HCT116 (cell line): Measurements from ENCODE around the gene AGPS. TPM values are rescaled to one million over a fixed set of nuclear protein-coding genes. Genes with fewer than 3 reads are reported as not detected.

Source experiments
- ATAC-seq: fragments of 200-7000 bp; cut with Tn5 transposase; 2 replicates; pipeline ENCODE4 v1.9.1; 2020; ENCODE audit warnings: mild to moderate bottlenecking, moderate library complexity
- BruUV-seq: library from RNA; stranded (reverse); fragments of 400-500 nt; replicated peaks from 2 replicates; lab custom pipeline; 2021; lab: Mats Ljungman, UMichigan
- CTCF ChIA-PET: fragments of 300-600 bp; sonication (Branson Sonifier 250); formaldehyde crosslinking; loops from one replicate; lab custom pipeline; 2021; ENCODE audit warnings: antibody characterized with exemption; lab: Charles Lee
- POLR2A ChIA-PET: fragments of 300-600, 350-600 bp; sonication (Branson Sonifier 250); formaldehyde crosslinking; loops from one replicate; lab custom pipeline; 2021; ENCODE audit warnings: antibody characterized with exemption; lab: Charles Lee
- RAD21 ChIA-PET, 2 experiments: fragments of 300-600 bp; sonication (Branson Sonifier 250); formaldehyde crosslinking; loops; one replicate each; lab custom pipeline; 2023; ENCODE audit warnings: low total read pairs in 2 of 2; ENCODE audit not compliant: uncharacterized antibody in 2 of 2, unreplicated experiment in 2 of 2, low non-redundant PET in 1 of 2; lab: Charles Lee
- DNase-seq: peaks from one replicate; pipeline ENCODE4 v3.0.0-alpha.2; 2010; ENCODE audit warnings: low read depth, low spot score
- H2AFZ ChIP-seq: fragments of 200-600 bp; shearing (Covaris generic), sonication (generic); 2 replicates; pipeline ENCODE4 v1.6.1; 2017; ENCODE audit warnings: low read depth, mixed run types, mixed read lengths, antibody characterized with exemption, low read length; ENCODE audit not compliant: poor library complexity, severe bottlenecking
- H3K27ac ChIP-seq: 2 replicates; pipeline ENCODE4 v1.5.1; 2012; ENCODE audit warnings: low read depth, low read length
- H3K27me3 ChIP-seq: fragments of 200-600 bp; sonication (generic); 2 replicates; pipeline ENCODE4 v1.6.1; 2016; ENCODE audit warnings: mixed run types, low read length, mixed read lengths; ENCODE audit not compliant: insufficient read depth
- H3K36me3 ChIP-seq, 2 experiments: fragments of 200-500 bp in 1 of 2; fragments of 200-600 bp in 1 of 2; sonication (Bioruptor generic) in 1 of 2; sonication (generic) in 1 of 2; 2 replicates each; pipeline versions ENCODE4 v1.5.1 to v1.6.1; 2014 to 2016; ENCODE audit warnings: low read length in 2 of 2, inconsistent platforms in 1 of 2, mixed read lengths in 1 of 2, mixed run types in 1 of 2; ENCODE audit not compliant: insufficient read depth in 2 of 2, control insufficient read depth in 1 of 2
- H3K4me1 ChIP-seq, 2 experiments: fragments of 200-600 bp in 1 of 2; sonication (generic) in 1 of 2; 2 replicates each; pipeline versions ENCODE4 v1.5.1 to v1.6.1; 2012 to 2017; ENCODE audit warnings: low read length in 2 of 2, inconsistent platforms in 1 of 2, mild to moderate bottlenecking in 1 of 2, mixed read lengths in 1 of 2, mixed run types in 1 of 2, moderate library complexity in 1 of 2; ENCODE audit not compliant: insufficient read depth in 2 of 2, control insufficient read depth in 1 of 2
- H3K4me2 ChIP-seq: fragments of 200-600 bp; sonication (generic); 2 replicates; pipeline ENCODE4 v1.6.1; 2017; ENCODE audit warnings: mixed run types, low read length, mixed read lengths
- H3K4me3 ChIP-seq, 2 experiments: fragments of 200-600 bp in 1 of 2; sonication (generic) in 1 of 2; replicated peaks in 1 of 2; 2 replicates each; pipeline ENCODE4 v1.5.1; 2011 to 2016; ENCODE audit warnings: low read length in 2 of 2, control low read depth in 1 of 2, low read depth in 1 of 2, mild to moderate bottlenecking in 1 of 2, mixed read lengths in 1 of 2, mixed run types in 1 of 2
- H3K79me2 ChIP-seq: fragments of 200-600 bp; sonication (generic); 2 replicates; pipeline ENCODE4 v1.6.1; 2017; ENCODE audit warnings: mild to moderate bottlenecking, mixed run types, low read length, moderate library complexity, mixed read lengths; ENCODE audit not compliant: insufficient read depth
- H3K9ac ChIP-seq: fragments of 200-600 bp; sonication (generic); 2 replicates; pipeline ENCODE4 v1.6.1; 2016; ENCODE audit warnings: low read length, mixed read lengths
- H3K9me2 ChIP-seq: fragments of 200-600 bp; sonication (generic), shearing (Covaris generic); 2 replicates; pipeline ENCODE4 v1.6.1; 2017; ENCODE audit warnings: mixed run types, mild to moderate bottlenecking, moderate library complexity; ENCODE audit not compliant: insufficient read depth
- H3K9me3 ChIP-seq, 2 experiments: fragments of 200-500 bp in 1 of 2; fragments of 200-600 bp in 1 of 2; sonication (Bioruptor generic) in 1 of 2; sonication (generic) in 1 of 2; 2 replicates each; pipeline ENCODE4 v1.6.1; 2014 to 2017; ENCODE audit warnings: low read length in 2 of 2, mixed read lengths in 2 of 2, inconsistent platforms in 1 of 2, low read depth in 1 of 2, mild to moderate bottlenecking in 1 of 2, mixed run types in 1 of 2, moderate library complexity in 1 of 2; ENCODE audit not compliant: control insufficient read depth in 1 of 2, insufficient read depth in 1 of 2
- H4K20me1 ChIP-seq: fragments of 200-600 bp; sonication (generic), shearing (Covaris generic); 2 replicates; pipeline ENCODE4 v1.6.1; 2017; ENCODE audit warnings: mixed run types, mild to moderate bottlenecking, moderate library complexity; ENCODE audit not compliant: insufficient read depth
- ATF3 ChIP-seq: IDR thresholded peaks from 2 replicates; pipeline ENCODE4 v1.6.1; 2012
- CEBPB ChIP-seq: IDR thresholded peaks from 2 replicates; pipeline ENCODE4 v1.6.1; 2012; ENCODE audit warnings: low read depth
- CTCF ChIP-seq, 3 experiments: fragments of 200-600 bp in 1 of 3; sonication (generic) in 1 of 3; IDR thresholded peaks in 2 of 3; conservative IDR thresholded peaks in 1 of 3; 2 replicates each; pipeline ENCODE4 v1.5.1; 2012 to 2017; ENCODE audit warnings: low read depth in 2 of 3, low read length in 2 of 3, antibody characterized with exemption in 1 of 3, borderline replicate concordance in 1 of 3, control low read depth in 1 of 3, mild to moderate bottlenecking in 1 of 3, mixed read lengths in 1 of 3, mixed run types in 1 of 3, moderate library complexity in 1 of 3; ENCODE audit not compliant: insufficient read depth in 1 of 3
- ELF1 ChIP-seq: IDR thresholded peaks from 2 replicates; pipeline ENCODE4 v1.6.1; 2012; ENCODE audit warnings: low read depth, borderline replicate concordance
- EZH2 ChIP-seq: fragments of 200-600 bp; sonication (generic); IDR thresholded peaks from 2 replicates; pipeline ENCODE4 v1.6.1; 2017; ENCODE audit warnings: antibody characterized with exemption, mixed run types
- EZH2phosphoT487 ChIP-seq: fragments of 200-600 bp; IDR thresholded peaks from 2 replicates; pipeline ENCODE4 v1.6.1; 2018; ENCODE audit warnings: antibody characterized with exemption, borderline replicate concordance
- FOSL1 ChIP-seq: IDR thresholded peaks from 2 replicates; pipeline ENCODE4 v1.6.1; 2012; ENCODE audit warnings: low read depth
- POLR2A ChIP-seq: IDR thresholded peaks from 2 replicates; pipeline ENCODE4 v1.7.0; 2011; ENCODE audit warnings: borderline replicate concordance; ENCODE audit not compliant: insufficient read depth, insufficient read length; ENCODE audit errors: extremely low read depth
- POLR2AphosphoS5 ChIP-seq: IDR thresholded peaks from 2 replicates; pipeline ENCODE4 v1.6.1; 2011; ENCODE audit warnings: mild to moderate bottlenecking, low read depth, low read length, moderate library complexity
- SIN3A ChIP-seq: IDR thresholded peaks from 2 replicates; pipeline ENCODE4 v1.6.1; 2012; ENCODE audit warnings: low read depth
- SP1 ChIP-seq: IDR thresholded peaks from 2 replicates; pipeline ENCODE4 v1.6.1; 2012; ENCODE audit warnings: low read depth
- TCF7L2 ChIP-seq: IDR thresholded peaks from 2 replicates; pipeline ENCODE4 v1.7.0; 2011; ENCODE audit warnings: borderline replicate concordance, inconsistent platforms; ENCODE audit not compliant: insufficient read depth, insufficient read length; ENCODE audit errors: extremely low read depth
- YY1 ChIP-seq: IDR thresholded peaks from 2 replicates; pipeline ENCODE4 v1.6.1; 2011; ENCODE audit warnings: low read length, low read depth, moderate library complexity, mild to moderate bottlenecking; ENCODE audit not compliant: insufficient replicate concordance; ENCODE audit errors: extremely low read depth
- ZBTB33 ChIP-seq: IDR thresholded peaks from 2 replicates; pipeline ENCODE4 v1.6.1; 2011; ENCODE audit warnings: mild to moderate bottlenecking, low read length, moderate library complexity; ENCODE audit not compliant: insufficient replicate concordance; ENCODE audit errors: extremely low read depth
- ZFX ChIP-seq: fragments of 450-650 bp; IDR thresholded peaks from 2 replicates; pipeline ENCODE4 v1.6.1; 2017
- ZNF274 ChIP-seq: fragments of 200-500 bp; sonication (Bioruptor generic); IDR thresholded peaks from 2 replicates; pipeline ENCODE4 v1.6.1; 2014; ENCODE audit warnings: mild to moderate bottlenecking, low read depth, low read length, inconsistent platforms
- intact Hi-C: fragments of 100-400 bp; cut with micrococcal nuclease; formaldehyde crosslinking; loops from 2 replicates; pipeline ENCODE4 v1.10.0; 2022
- total RNA-seq: library from RNA; stranded (reverse); gene quantifications from one replicate; pipeline ENCODE4 v1.2.1, GENCODE V29; 2021; ENCODE audit not compliant: unreplicated experiment

AGPS gene
- total RNA-seq, 1 experiment from 2014 or later = 66.6 TPM

GRCh38 chr2:177448031-177448430, 55.5 kb downstream of the AGPS start:
- Histone ChIP-seq H3K4me2 (no peak overlapping the region), H3K4me3 (no peak overlapping the region), H3K9ac (no peak overlapping the region), H3K27me3 (no peaks in the 10 kb centered on the region), H3K9me3 (no peaks in the 10 kb centered on the region; a peak in 1 of 4 replicates), H3K9me2 (no peaks in the 10 kb centered on the region), H4K20me1 (no peaks in the 10 kb centered on the region), H2AFZ (no peak overlapping the region), H3K36me3 (peaks cover 0 to 9% of the 10 kb centered on the region in 2 experiments; a peak in 1 of 4 replicates), H3K79me2 (no peaks in the 10 kb centered on the region; the same call in none of the 2 replicates), H3K4me1 (no peaks in the 10 kb centered on the region), H3K27ac (no peak overlapping the region)
- DNase-seq (no peak), ATAC-seq (no peak)
- CTCF ChIA-PET = no interaction called here
- no TSS peak for BruUV-seq
- no peak for TF ChIP-seq ZNF274
- no peak for TF ChIP-seq CEBPB
- TF ChIP-seq ELF1 = no peak
- TF ChIP-seq SP1 = no peak
- TF ChIP-seq FOSL1 = no peak
- RAD21 ChIA-PET = no interaction called here
- POLR2A ChIA-PET = no interaction called here
- intact Hi-C loops = no loop called here

GRCh38 chr2:177449159-177449558, 56.6 kb downstream of the AGPS start:
- peaks cover 0 to 9% of the 10 kb centered on the region in 2 experiments; a peak in 1 of 4 replicates for H3K36me3 ChIP-seq
- ChIA-PET CTCF (no interaction called here), POLR2A (no interaction called here), RAD21 (no interaction called here)
- H3K9ac ChIP-seq = no peak overlapping the region
- no peaks in the 10 kb centered on the region; a peak in 1 of 4 replicates for H3K9me3 ChIP-seq
- H4K20me1 ChIP-seq = no peaks in the 10 kb centered on the region
- H2AFZ ChIP-seq = no peak overlapping the region
- no peak for ATAC-seq
- H3K4me3 ChIP-seq = no peak overlapping the region
- H3K4me1 ChIP-seq = no peaks in the 10 kb centered on the region
- H3K27me3 ChIP-seq = no peaks in the 10 kb centered on the region
- H3K4me2 ChIP-seq = no peak overlapping the region
- H3K79me2 ChIP-seq = peaks cover 5% of the 10 kb centered on the region
- H3K9me2 ChIP-seq = no peaks in the 10 kb centered on the region
- BruUV-seq = no TSS peak
- H3K27ac ChIP-seq = no peak overlapping the region
- DNase-seq = no peak
- no peak for TF ChIP-seq FOSL1
- TF ChIP-seq ATF3 = no peak
- TF ChIP-seq EZH2phosphoT487 = no peak
- TF ChIP-seq EZH2 = no peak
- TF ChIP-seq TCF7L2 = no peak
- TF ChIP-seq ZNF274 = no peak
- no peak for TF ChIP-seq POLR2A
- TF ChIP-seq ZBTB33 = no peak
- TF ChIP-seq YY1 = no peak
- TF ChIP-seq SIN3A = no peak
- no peak for TF ChIP-seq CTCF (IDR thresholded peaks at IDR 0.05 in 2 of 3, conservative IDR thresholded peaks at IDR 0.05 in 1 of 3; ENCODE audit: borderline replicate concordance in 1 of 3, insufficient read depth in 1 of 3, low read depth in 2 of 3, low read length in 2 of 3)
- TF ChIP-seq POLR2AphosphoS5 = no peak
- TF ChIP-seq ZFX = no peak
- intact Hi-C loops = no loop called here
